HEK293 (cell line): ENCODE measurements around the gene HBZ.
A peak's percentile ranks its signal among the peaks of the same experiment; 100 is the strongest.

Experiments
- CTCF ChIA-PET: fragments of 350-600 bp; formaldehyde crosslinking; extraction: SDS; loops from one replicate; lab custom pipeline; 2021; ENCODE audit warnings: antibody characterized with exemption; lab: Yijun Ruan, JAX
- POLR2A ChIA-PET: fragments of 300-600 bp; formaldehyde crosslinking; extraction: SDS; loops from one replicate; lab custom pipeline; 2020; ENCODE audit warnings: antibody characterized with exemption, inconsistent platforms; lab: Yijun Ruan, JAX
- H3K27ac ChIP-seq: fragments of 200-500 bp; sonication (Bioruptor generic); 2 replicates; pipeline ENCODE4 v1.5.1; 2014; ENCODE audit warnings: low read depth, low read length, control low read depth, inconsistent platforms; ENCODE audit errors: extremely low read depth
- H3K36me3 ChIP-seq, 2 experiments: fragments of 200-500 bp in 1 of 2; sonication (Bioruptor generic) in 1 of 2; 1 replicate in 1 of 2; 2 replicates in 1 of 2; pipeline ENCODE4 v1.5.1; 2014 to 2017; ENCODE audit warnings: inconsistent platforms in 2 of 2, low read length in 2 of 2; ENCODE audit not compliant: control insufficient read depth in 2 of 2, insufficient read depth in 1 of 2
- H3K4me1 ChIP-seq: fragments of 200-500 bp; sonication (Bioruptor generic); 2 replicates; pipeline ENCODE4 v1.5.1; 2014; ENCODE audit warnings: mild to moderate bottlenecking, low read length, inconsistent platforms; ENCODE audit not compliant: control insufficient read depth, insufficient read depth
- H3K4me3 ChIP-seq: 2 replicates; pipeline ENCODE4 v1.5.1; 2011; ENCODE audit warnings: low read depth, mild to moderate bottlenecking, control low read depth, low read length, moderate library complexity
- H3K9me3 ChIP-seq: fragments of 200-500 bp; sonication (Bioruptor generic); 2 replicates; pipeline ENCODE4 v1.5.1; 2014; ENCODE audit warnings: low read depth, low read length, inconsistent platforms; ENCODE audit not compliant: control insufficient read depth, insufficient read depth
- EGR2 ChIP-seq: fragments of 450-650 bp; formaldehyde crosslinking; IDR thresholded peaks from 2 replicates; pipeline ENCODE4 v1.5.1; 2016; ENCODE audit warnings: low read depth, missing biosample characterization, missing genetic modification characterization
- GLIS1 ChIP-seq: fragments of 450-650 bp; formaldehyde crosslinking; IDR thresholded peaks from 2 replicates; pipeline ENCODE4 v1.5.1; 2016; ENCODE audit warnings: missing biosample characterization, missing genetic modification characterization
- MZF1 ChIP-seq: fragments of 450-650 bp; formaldehyde crosslinking; IDR thresholded peaks from 2 replicates; pipeline ENCODE4 v1.5.1; 2017; ENCODE audit warnings: missing biosample characterization, missing genetic modification characterization, borderline replicate concordance
- SALL2 ChIP-seq: fragments of 450-650 bp; formaldehyde crosslinking; IDR thresholded peaks from 2 replicates; pipeline ENCODE4 v1.5.0; 2017; ENCODE audit warnings: missing biosample characterization, mild to moderate bottlenecking, missing genetic modification characterization, borderline replicate concordance
- ZBTB26 ChIP-seq: fragments of 450-650 bp; formaldehyde crosslinking; optimal IDR thresholded peaks from 2 replicates; pipeline ENCODE3; 2016; ENCODE audit warnings: missing biosample characterization, mild to moderate bottlenecking, missing genetic modification characterization
- ZNF138 ChIP-seq: fragments of 450-650 bp; formaldehyde crosslinking; IDR thresholded peaks from 2 replicates; pipeline ENCODE4 v1.5.1; 2016; ENCODE audit warnings: missing biosample characterization, missing genetic modification characterization, borderline replicate concordance
- ZNF214 ChIP-seq: fragments of 450-650 bp; formaldehyde crosslinking; IDR thresholded peaks from 2 replicates; pipeline ENCODE4 v1.5.1; 2017; ENCODE audit warnings: missing biosample characterization, mild to moderate bottlenecking, missing genetic modification characterization, borderline replicate concordance
- ZNF423 ChIP-seq: fragments of 450-650 bp; formaldehyde crosslinking; IDR thresholded peaks from 2 replicates; pipeline ENCODE4 v1.5.1; 2016; ENCODE audit warnings: missing biosample characterization, missing genetic modification characterization
- ZNF521 ChIP-seq: fragments of 450-650 bp; formaldehyde crosslinking; IDR thresholded peaks from 2 replicates; pipeline ENCODE4 v1.5.1; 2017; ENCODE audit warnings: missing biosample characterization, mild to moderate bottlenecking, missing genetic modification characterization
- ZNF529 ChIP-seq: fragments of 450-650 bp; formaldehyde crosslinking; IDR thresholded peaks from 2 replicates; pipeline ENCODE4 v1.5.1; 2017; ENCODE audit warnings: missing genetic modification characterization, missing biosample characterization; ENCODE audit not compliant: insufficient replicate concordance
- ZNF585B ChIP-seq: fragments of 450-650 bp; formaldehyde crosslinking; IDR thresholded peaks from 2 replicates; pipeline ENCODE4 v1.5.1; 2016; ENCODE audit warnings: missing biosample characterization, missing genetic modification characterization
- ZNF596 ChIP-seq: fragments of 450-650 bp; IDR thresholded peaks from 2 replicates; pipeline ENCODE4 v1.5.0; 2018; ENCODE audit warnings: missing biosample characterization, mild to moderate bottlenecking, missing genetic modification characterization, moderate library complexity
- ZNF621 ChIP-seq: fragments of 450-650 bp; formaldehyde crosslinking; IDR thresholded peaks from 2 replicates; pipeline ENCODE4 v1.5.1; 2017; ENCODE audit warnings: missing biosample characterization, missing genetic modification characterization
- ZSCAN16 ChIP-seq: fragments of 450-650 bp; formaldehyde crosslinking; IDR thresholded peaks from 2 replicates; pipeline ENCODE4 v1.5.1; 2016; ENCODE audit warnings: missing biosample characterization, missing genetic modification characterization
- TF ChIP-seq, protein P1 (sequence below): fragments of 450-650 bp; formaldehyde crosslinking; conservative IDR thresholded peaks from 2 replicates; pipeline ENCODE4 v1.5.1; 2016; ENCODE audit warnings: low read depth, missing biosample characterization, missing genetic modification characterization
- TF ChIP-seq, protein P2 (sequence below): fragments of 450-650 bp; formaldehyde crosslinking; IDR thresholded peaks from 2 replicates; pipeline ENCODE4 v1.5.1; 2016; ENCODE audit warnings: missing biosample characterization, missing genetic modification characterization
- TF ChIP-seq, protein P3 (sequence below): sonication (generic); formaldehyde crosslinking; IDR thresholded peaks from 2 replicates; pipeline ENCODE4 v1.8.1; 2022; ENCODE audit warnings: mild to moderate bottlenecking, moderate library complexity, missing genetic modification reagents
- TF ChIP-seq, protein P4 (sequence below): fragments of 450-650 bp; formaldehyde crosslinking; IDR thresholded peaks from 2 replicates; pipeline ENCODE4 v1.5.1; 2016; ENCODE audit warnings: missing biosample characterization, missing genetic modification characterization, low read depth
- TF ChIP-seq, protein P5 (sequence below): fragments of 450-650 bp; formaldehyde crosslinking; IDR thresholded peaks from 2 replicates; pipeline ENCODE4 v1.5.1; 2016; ENCODE audit warnings: missing biosample characterization, missing genetic modification characterization, borderline replicate concordance

HBZ gene

GRCh38 chr16:188674-189073 is 36.2 kb downstream of the HBZ start:
- ChIA-PET CTCF (interaction anchor here (0.6 to 1.5 kb wide), 3 partner anchors 82 to 250 kb away, joined by 3 to 7 read pairs (median 6); no protein-coding TSS in a partner anchor), POLR2A (no interaction called here)
- TF ChIP-seq, protein P1, sequence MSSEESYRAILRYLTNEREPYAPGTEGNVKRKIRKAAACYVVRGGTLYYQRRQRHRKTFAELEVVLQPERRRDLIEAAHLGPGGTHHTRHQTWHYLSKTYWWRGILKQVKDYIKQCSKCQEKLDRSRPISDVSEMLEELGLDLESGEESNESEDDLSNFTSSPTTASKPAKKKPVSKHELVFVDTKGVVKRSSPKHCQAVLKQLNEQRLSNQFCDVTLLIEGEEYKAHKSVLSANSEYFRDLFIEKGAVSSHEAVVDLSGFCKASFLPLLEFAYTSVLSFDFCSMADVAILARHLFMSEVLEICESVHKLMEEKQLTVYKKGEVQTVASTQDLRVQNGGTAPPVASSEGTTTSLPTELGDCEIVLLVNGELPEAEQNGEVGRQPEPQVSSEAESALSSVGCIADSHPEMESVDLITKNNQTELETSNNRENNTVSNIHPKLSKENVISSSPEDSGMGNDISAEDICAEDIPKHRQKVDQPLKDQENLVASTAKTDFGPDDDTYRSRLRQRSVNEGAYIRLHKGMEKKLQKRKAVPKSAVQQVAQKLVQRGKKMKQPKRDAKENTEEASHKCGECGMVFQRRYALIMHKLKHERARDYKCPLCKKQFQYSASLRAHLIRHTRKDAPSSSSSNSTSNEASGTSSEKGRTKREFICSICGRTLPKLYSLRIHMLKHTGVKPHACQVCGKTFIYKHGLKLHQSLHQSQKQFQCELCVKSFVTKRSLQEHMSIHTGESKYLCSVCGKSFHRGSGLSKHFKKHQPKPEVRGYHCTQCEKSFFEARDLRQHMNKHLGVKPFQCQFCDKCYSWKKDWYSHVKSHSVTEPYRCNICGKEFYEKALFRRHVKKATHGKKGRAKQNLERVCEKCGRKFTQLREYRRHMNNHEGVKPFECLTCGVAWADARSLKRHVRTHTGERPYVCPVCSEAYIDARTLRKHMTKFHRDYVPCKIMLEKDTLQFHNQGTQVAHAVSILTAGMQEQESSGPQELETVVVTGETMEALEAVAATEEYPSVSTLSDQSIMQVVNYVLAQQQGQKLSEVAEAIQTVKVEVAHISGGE (tag by site-specific recombination) = no peak
- peak; percentile 40; the same call in 1 of the 2 replicates for TF ChIP-seq EGR2 (tag by site-specific recombination)
- Histone ChIP-seq H3K4me3 (no peak overlapping the region), H3K27ac (no peak overlapping the region), H3K9me3 (no peaks in the 10 kb centered on the region), H3K36me3 (peaks cover 29 to 74% of the 10 kb centered on the region in 2 experiments; a peak in 2 of 3 replicates), H3K4me1 (no peaks in the 10 kb centered on the region)

- POLR2A ChIA-PET = no interaction called here
- no peak for TF ChIP-seq ZNF621 (tag by site-specific recombination)
- no peak for TF ChIP-seq GLIS1
- no peak for TF ChIP-seq ZBTB26 (tag by site-specific recombination)
- no peak for TF ChIP-seq ZNF585B (tag by site-specific recombination)
- TF ChIP-seq, protein P2, sequence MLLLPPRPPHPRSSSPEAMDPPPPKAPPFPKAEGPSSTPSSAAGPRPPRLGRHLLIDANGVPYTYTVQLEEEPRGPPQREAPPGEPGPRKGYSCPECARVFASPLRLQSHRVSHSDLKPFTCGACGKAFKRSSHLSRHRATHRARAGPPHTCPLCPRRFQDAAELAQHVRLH = no peak
- TF ChIP-seq, protein P3, sequence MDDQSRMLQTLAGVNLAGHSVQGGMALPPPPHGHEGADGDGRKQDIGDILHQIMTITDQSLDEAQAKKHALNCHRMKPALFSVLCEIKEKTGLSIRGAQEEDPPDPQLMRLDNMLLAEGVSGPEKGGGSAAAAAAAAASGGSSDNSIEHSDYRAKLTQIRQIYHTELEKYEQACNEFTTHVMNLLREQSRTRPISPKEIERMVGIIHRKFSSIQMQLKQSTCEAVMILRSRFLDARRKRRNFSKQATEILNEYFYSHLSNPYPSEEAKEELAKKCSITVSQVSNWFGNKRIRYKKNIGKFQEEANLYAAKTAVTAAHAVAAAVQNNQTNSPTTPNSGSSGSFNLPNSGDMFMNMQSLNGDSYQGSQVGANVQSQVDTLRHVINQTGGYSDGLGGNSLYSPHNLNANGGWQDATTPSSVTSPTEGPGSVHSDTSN = no peak
- TF ChIP-seq ZNF423 = no peak
- no peak for TF ChIP-seq ZNF214 (tag by site-specific recombination)
- TF ChIP-seq ZNF596 (tag by site-specific recombination) = no peak
- TF ChIP-seq ZNF521 = no peak
- TF ChIP-seq, protein P4, sequence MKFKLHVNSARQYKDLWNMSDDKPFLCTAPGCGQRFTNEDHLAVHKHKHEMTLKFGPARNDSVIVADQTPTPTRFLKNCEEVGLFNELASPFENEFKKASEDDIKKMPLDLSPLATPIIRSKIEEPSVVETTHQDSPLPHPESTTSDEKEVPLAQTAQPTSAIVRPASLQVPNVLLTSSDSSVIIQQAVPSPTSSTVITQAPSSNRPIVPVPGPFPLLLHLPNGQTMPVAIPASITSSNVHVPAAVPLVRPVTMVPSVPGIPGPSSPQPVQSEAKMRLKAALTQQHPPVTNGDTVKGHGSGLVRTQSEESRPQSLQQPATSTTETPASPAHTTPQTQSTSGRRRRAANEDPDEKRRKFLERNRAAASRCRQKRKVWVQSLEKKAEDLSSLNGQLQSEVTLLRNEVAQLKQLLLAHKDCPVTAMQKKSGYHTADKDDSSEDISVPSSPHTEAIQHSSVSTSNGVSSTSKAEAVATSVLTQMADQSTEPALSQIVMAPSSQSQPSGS (tag by site-specific recombination) = no peak
- no peak for TF ChIP-seq ZSCAN16
- TF ChIP-seq, protein P5, sequence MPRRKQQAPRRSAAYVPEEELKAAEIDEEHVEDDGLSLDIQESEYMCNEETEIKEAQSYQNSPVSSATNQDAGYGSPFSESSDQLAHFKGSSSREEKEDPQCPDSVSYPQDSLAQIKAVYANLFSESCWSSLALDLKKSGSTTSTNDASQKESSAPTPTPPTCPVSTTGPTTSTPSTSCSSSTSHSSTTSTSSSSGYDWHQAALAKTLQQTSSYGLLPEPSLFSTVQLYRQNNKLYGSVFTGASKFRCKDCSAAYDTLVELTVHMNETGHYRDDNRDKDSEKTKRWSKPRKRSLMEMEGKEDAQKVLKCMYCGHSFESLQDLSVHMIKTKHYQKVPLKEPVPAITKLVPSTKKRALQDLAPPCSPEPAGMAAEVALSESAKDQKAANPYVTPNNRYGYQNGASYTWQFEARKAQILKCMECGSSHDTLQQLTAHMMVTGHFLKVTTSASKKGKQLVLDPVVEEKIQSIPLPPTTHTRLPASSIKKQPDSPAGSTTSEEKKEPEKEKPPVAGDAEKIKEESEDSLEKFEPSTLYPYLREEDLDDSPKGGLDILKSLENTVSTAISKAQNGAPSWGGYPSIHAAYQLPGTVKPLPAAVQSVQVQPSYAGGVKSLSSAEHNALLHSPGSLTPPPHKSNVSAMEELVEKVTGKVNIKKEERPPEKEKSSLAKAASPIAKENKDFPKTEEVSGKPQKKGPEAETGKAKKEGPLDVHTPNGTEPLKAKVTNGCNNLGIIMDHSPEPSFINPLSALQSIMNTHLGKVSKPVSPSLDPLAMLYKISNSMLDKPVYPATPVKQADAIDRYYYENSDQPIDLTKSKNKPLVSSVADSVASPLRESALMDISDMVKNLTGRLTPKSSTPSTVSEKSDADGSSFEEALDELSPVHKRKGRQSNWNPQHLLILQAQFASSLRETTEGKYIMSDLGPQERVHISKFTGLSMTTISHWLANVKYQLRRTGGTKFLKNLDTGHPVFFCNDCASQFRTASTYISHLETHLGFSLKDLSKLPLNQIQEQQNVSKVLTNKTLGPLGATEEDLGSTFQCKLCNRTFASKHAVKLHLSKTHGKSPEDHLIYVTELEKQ (tag by site-specific recombination) = no peak
- TF ChIP-seq ZNF529 (tag by site-specific recombination) = no peak
- TF ChIP-seq MZF1 = no peak
- TF ChIP-seq ZNF138 = no peak
- no peak for TF ChIP-seq SALL2
Observed at GRCh38 chr16:189604-190186, 37.3 kb downstream of the HBZ start.

More at GRCh38 chr16:189604-190186, 37.3 kb downstream of the HBZ start:
- Histone ChIP-seq H3K4me3 (no peak overlapping the region), H3K36me3 (peaks cover 35 to 78% of the 10 kb centered on the region in 2 experiments; a peak in 2 of 3 replicates), H3K4me1 (no peaks in the 10 kb centered on the region), H3K27ac (no peak overlapping the region), H3K9me3 (no peaks in the 10 kb centered on the region)
- CTCF ChIA-PET = interaction anchor here (0.5 kb wide), 1 partner anchor 17 kb away, joined by 3 read pairs; no protein-coding TSS in a partner anchor
